ENCODE results near the gene COQ10A.

GRCh38 chr12:56286044-56286830 lies 19.5 kb downstream of the COQ10A start:
- no peak for TF ChIP-seq HDGF (IDR thresholded peaks at IDR 0.05; ENCODE audit: borderline replicate concordance)
- TF ChIP-seq ZNF384 (IDR thresholded peaks at IDR 0.05), result no peak
- no peak for TF ChIP-seq ELF4 (IDR thresholded peaks at IDR 0.05)
- TF ChIP-seq FOXA1 (IDR thresholded peaks at IDR 0.05), result no peak
